Measurements from ENCODE around the gene XRCC2.

DNA sequence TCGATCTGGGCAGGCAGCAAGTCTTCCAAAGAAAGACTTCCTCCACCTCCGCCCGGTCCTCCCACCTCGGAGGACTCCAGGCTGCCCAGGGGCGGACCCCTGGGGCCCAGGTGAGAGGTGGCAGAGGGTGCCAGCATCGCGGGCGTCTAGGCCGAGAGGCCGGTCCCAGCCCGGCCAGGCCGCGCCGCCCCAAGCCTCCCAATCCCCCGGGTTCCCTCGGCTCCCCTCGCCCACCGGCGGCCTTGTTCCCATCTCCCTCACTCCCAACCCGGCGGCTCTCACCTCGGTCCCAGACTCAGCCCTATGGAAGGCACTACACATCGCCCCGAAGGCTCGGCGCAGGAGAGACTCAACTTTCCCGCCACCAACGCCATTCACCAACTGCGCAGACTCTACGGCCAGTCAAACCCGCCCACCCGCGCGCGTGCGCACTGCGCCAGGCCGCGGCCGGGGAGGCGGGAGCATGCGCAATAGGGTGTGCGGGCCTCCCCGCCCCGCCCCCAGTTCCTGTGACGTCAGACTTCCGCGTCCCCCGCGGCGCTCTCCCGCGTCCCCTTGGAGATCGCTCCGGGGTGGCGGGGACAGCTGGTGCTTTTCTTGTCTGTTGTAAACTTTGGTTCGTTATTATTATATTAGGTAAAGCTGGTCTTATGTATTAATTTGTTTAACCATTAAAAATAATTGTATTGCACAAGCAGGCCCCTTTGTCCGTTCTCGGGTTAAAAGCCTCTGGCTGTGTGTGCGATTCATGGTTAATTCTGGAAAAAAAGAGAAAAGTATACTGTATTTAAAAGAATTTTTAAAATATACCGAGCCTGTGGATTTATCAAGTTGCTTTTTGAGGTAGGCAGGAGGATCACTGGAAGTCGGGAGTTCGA is at the start of gene XRCC2:
- TF ChIP-seq, protein P1, sequence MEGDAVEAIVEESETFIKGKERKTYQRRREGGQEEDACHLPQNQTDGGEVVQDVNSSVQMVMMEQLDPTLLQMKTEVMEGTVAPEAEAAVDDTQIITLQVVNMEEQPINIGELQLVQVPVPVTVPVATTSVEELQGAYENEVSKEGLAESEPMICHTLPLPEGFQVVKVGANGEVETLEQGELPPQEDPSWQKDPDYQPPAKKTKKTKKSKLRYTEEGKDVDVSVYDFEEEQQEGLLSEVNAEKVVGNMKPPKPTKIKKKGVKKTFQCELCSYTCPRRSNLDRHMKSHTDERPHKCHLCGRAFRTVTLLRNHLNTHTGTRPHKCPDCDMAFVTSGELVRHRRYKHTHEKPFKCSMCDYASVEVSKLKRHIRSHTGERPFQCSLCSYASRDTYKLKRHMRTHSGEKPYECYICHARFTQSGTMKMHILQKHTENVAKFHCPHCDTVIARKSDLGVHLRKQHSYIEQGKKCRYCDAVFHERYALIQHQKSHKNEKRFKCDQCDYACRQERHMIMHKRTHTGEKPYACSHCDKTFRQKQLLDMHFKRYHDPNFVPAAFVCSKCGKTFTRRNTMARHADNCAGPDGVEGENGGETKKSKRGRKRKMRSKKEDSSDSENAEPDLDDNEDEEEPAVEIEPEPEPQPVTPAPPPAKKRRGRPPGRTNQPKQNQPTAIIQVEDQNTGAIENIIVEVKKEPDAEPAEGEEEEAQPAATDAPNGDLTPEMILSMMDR (IDR thresholded peaks at IDR 0.05 in 4 of 5, conservative IDR thresholded peaks at IDR 0.05 in 1 of 5) = no peak
- TF ChIP-seq POLR2A (IDR thresholded peaks at IDR 0.05) = peak; percentile 56 to 68
